GM18498 (cell line): Measurements from ENCODE around the gene AGBL3.

Source experiments
- ATAC-seq: cut with Tn5 transposase; IDR thresholded peaks from one replicate; pipeline ENCODE4 v1.9.1; 2021; ENCODE audit warnings: mild to moderate bottlenecking, moderate library complexity; ENCODE audit not compliant: unreplicated experiment

The AGBL3 gene

DNA sequence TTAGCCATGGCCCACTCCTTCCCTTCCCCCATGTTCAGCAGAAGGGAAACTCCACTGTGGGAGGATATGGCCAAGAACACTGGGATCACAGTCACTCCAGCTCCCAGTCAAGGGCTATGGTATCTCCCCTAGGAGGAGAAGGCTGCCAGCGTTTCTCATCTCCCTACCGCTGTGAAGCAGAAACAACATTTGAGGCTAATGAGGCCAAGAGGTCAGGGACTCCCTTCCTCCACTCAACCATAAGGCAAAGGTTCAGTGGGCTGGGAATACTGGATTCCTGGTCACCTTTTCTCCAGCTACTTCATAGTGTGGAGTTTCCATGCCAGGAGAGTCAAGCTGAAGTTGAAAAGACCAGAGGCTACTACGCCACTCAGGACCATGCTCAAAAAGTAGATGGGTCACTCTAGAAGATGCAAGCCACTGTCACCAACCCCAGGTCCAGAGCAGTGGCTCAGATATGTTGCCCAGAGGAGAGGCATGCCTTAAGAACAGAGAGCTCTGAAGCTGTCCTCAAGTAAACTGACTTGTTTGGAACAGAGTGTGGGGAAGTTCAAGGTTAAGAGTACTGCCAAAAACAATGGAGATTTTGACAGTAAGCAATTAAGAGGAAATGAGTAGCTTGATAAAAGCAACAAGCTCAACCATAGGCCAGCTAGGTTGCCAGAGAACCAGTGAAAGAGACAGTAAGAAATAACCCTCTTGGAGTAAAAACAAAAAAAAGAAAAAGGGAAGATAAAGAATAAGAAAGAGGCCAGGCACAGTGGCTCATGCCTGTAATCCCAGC, 157.8 kb downstream of the AGBL3 start:
- no peak for ATAC-seq

GRCh38 chr7:135147341-135147898, 161.1 kb downstream of the AGBL3 start:
- peak; percentile 18 for ATAC-seq

DNA sequence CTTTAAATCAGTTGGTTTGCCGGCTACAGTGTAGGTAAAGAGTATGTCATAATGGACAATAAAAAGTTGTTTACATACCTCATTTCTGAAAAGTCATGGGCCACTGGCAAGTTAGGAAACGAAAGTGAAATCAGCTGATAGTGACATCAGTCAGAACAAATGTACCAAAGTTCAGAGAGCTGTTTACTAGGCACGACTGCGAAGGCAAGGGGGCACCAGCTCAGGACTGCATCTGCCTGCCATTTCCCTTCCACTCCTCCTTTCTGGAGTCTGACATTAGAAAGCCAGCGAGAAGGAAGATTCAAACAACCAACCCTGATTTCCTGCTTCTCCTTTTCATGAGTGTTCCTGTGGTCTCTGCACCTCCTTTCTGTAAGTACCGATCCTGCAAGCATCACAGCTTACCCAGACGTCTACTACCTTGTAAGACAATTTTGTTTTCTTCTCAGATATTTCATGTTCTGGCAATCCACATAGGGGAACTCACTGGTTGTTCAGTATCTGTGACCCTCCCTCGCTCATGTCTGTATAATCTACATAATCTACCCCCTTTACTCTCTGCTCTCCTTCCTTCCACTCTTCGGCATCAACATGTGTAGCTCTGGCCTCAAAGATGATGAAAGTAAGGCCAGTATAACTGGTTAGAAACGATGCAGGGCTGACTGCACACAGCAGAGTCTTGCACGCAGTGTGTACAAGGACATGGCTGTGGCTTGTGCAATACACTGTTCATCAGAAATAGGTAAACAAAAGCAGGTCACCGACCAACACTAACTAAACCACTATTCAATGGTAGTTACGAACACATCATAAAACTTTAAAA, 161.8 kb downstream of the AGBL3 start, which contains the start of gene TMEM140:
Gene TMEM140, plus strand, starts transcription at position 174 of the 823 bp plus-strand sequence. CDS start 16,370 bp downstream, outside the sequence.
- peak; percentile 74 for ATAC-seq

- ATAC-seq: no peak
These were observed 163.9 kb downstream of the AGBL3 start for GRCh38 chr7:135150072-135150782.

DNA sequence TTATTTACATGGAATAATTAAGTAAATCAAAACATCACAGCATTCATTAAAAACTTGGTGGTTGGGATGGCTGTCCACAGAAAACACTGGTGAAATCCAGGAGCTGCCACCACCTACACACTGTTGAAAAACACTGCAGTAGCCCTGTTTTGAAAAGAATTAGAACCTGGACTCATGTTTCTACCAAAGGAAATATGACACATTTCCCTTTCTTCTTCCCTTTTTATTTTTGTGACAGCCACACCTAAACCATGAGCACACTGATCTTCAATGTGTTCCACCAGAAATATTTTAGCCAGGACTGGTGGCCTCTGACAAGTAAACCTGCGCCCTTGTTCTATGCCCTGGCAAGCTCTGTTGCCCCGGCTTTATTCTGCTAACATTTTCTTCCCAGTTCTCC, 164.8 kb downstream of the AGBL3 start:
- no peak for ATAC-seq

GRCh38 chr7:135151533-135151932, 165.2 kb downstream of the AGBL3 start:
- ATAC-seq: no peak

- no peak for ATAC-seq
These were observed 166.1 kb downstream of the AGBL3 start for GRCh38 chr7:135152442-135152841.

DNA sequence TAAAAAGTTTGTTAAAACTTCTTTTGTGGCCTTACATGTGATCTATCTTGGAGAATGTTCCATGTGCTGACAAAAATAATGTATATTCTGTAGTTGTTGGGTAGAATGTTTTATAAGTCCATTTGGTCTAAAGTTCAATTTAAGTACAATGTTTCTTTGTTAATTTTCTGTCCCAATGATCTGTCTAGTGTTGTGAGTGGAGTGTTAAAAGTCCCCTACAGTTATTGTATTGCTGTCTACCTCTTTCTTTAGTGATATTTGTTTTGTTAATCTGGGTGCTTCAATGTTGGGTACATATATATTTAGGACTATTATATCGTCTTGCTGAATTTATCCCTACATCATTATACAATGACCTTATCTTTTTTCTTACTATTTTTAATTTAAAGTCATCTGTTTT, 168.4 kb downstream of the AGBL3 start:
- no peak for ATAC-seq

DNA sequence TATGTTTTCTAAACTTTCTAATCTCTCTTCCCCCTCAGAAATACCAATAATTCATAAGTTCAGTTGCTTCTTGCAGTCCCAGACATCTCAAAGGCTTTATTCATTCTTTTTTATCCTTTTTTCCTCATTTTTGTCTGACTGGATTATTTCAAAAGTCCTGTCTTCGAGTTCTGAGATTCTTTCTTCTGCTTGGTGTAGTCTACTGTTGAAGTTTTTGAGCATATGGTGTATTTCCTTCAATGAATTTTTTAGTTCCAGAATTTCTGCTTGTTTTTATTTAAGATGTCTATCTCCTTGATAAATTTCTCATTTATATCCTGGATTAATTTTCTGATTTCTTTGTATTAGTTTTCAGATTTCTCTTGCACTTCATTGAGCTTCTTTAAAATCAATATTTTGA, 170.0 kb downstream of the AGBL3 start:
- no peak for ATAC-seq

GRCh38 chr7:135158141-135158655, 171.9 kb downstream of the AGBL3 start:
- ATAC-seq: no peak

GRCh38 chr7:135158874-135159273, 172.6 kb downstream of the AGBL3 start:
- ATAC-seq: no peak

DNA sequence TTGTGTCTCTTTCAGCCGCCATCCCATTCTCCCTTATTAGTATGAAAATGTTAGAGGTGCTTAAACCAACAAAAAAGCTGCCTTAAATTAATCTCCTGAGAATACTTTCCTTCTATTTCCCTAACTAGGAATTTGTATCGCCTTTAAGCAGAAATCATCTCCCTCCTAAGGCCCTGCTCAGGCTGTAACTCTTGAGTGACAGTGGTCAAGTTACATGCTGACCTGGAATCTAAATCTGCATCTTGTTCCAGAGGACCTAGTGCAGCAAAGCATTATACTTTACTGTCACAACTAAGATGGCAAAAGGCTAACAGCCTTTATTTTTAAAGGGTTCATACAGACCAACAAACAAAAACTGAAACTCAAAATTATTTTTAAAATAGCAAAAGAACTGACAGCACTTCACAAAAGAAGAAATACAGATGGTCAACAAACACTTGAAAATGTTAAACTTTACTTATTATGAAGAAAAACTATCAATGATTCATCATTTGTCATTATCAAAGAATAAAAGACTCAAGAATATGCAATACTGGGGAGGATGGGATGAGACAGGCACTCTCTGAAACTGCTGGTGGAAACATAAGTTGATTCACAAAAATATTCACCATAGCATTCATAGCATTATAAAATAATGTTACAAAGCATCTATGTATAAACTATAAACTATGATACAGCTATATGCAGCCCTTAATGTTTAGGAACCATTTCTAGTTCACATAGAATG, 173.2 kb downstream of the AGBL3 start:
- no peak for ATAC-seq

DNA sequence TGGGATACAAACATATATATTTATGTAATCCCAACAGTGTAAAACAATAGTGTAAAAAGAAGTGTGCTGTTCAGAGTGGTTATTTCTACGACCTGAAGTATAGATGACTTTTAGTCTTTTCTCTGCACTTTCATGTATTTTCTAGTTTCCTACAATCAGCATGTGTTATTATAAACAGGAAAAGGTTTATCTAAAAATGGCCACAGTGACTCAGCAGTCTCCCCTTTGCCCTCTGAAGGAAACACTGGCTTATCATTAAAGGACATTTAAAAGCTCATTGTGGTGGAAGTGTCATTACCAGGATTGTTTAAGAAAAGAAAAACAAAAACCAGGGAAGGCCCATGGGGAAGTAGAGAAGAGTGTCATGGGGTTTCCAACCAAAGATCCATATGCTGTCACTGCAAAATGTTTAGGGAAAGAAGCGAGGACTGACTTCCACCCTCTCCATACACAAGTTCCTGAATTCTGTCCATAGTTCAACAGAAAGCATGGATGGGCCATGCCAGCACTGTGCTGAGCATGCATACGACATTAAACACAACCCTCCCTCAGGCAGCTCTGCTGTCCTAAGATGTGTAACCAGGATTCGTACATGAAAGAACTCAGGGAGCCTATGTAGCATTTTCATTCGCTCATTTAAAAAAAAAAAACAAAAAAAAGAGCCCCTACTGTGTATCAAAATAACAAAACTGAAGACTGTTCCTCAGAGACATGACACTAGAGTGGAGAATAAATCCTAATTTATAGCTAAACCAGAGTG, 174.0 kb downstream of the AGBL3 start:
- peak; percentile 49 for ATAC-seq

GRCh38 chr7:135160858-135161653, 174.7 kb downstream of the AGBL3 start:
- no peak for ATAC-seq

- no peak for ATAC-seq
These were observed 175.4 kb downstream of the AGBL3 start for GRCh38 chr7:135161669-135162068.

DNA sequence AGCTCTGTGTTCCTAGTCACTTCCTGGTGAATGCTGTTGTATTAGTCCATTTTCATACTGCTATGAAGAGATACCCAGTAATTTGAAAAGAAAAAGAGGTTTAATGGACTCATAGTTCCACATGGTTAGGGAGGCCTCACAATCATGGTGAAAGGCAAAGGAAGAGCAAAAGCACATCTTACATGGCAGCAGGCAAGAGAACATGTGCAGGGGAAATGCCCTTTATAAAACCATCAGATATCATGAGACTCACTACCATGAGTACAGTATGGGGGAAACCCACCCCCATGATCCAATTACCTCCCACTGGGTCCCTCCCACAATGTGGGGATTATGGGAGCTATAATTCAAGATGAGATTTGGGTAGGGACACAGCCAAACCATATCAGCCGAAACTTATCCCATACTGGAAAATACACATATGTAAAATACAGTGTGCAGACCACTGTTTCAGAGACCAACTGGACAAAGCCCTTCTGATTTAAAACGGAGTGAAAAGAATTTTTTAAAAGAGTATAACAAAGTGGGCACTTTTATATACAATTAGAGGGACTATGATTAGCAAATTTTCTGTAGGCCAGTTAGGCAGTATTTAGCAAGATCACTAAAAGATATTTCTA, 176.2 kb downstream of the AGBL3 start:
- no peak for ATAC-seq

GRCh38 chr7:135164357-135165061, 178.2 kb downstream of the AGBL3 start:
- ATAC-seq: no peak

GRCh38 chr7:135165862-135166261, 179.6 kb downstream of the AGBL3 start:
- ATAC-seq: no peak
